Activated CD4-positive, alpha-beta T cell treated with anti-CD3 and anti-CD28 coated beads for 36 hours (primary cell): Measurements from ENCODE around the gene PHKA1. TPM values are rescaled to one million over a fixed set of nuclear protein-coding genes. Genes with fewer than 3 reads are reported as not detected.
"Not testable (repeated sequence)": the region's sequence is repeated elsewhere in the genome, so short reads cannot be mapped to it uniquely, and the experiment has no call there.

Source experiments
- ATAC-seq: fragments of 200-7000 bp; cut with Tn5 transposase; one replicate; pipeline ENCODE4 v1.10.0; 2021; ENCODE audit warnings: mild to moderate bottlenecking, moderate library complexity
- CTCF ChIA-PET: fragments of 350-600 bp; sonication (Branson Sonifier 250); formaldehyde crosslinking; loops from one replicate; lab custom pipeline; 2021; ENCODE audit warnings: antibody characterized with exemption; lab: Charles Lee
- POLR2A ChIA-PET: fragments of 350-600 bp; sonication (Branson Sonifier 250); formaldehyde crosslinking; loops from one replicate; lab custom pipeline; 2021; ENCODE audit warnings: antibody characterized with exemption, inconsistent platforms; lab: Charles Lee
- DNase-seq: peaks from one replicate; pipeline ENCODE4 v3.0.0-alpha.2; 2020
- H3K27ac Mint-ChIP-seq: one replicate; pipeline ENCODE4 v1.8.0; 2021; ENCODE audit warnings: mixed read lengths
- H3K27me3 Mint-ChIP-seq: one replicate; pipeline ENCODE4 v1.8.0; 2021; ENCODE audit warnings: mixed read lengths
- H3K36me3 Mint-ChIP-seq: one replicate; pipeline ENCODE4 v1.8.0; 2021; ENCODE audit warnings: low read depth, mixed read lengths
- H3K4me1 Mint-ChIP-seq: one replicate; pipeline ENCODE4 v1.8.0; 2021; ENCODE audit warnings: mixed read lengths
- H3K4me3 Mint-ChIP-seq: one replicate; pipeline ENCODE4 v1.8.0; 2021; ENCODE audit warnings: mild to moderate bottlenecking, moderate library complexity, mixed read lengths
- H3K9me3 Mint-ChIP-seq: one replicate; pipeline ENCODE4 v1.8.0; 2021; ENCODE audit warnings: low read depth, mixed read lengths
- intact Hi-C, 2 experiments: fragments of 100-400 bp; cut with DNase I in 1 of 2; cut with micrococcal nuclease in 1 of 2; formaldehyde crosslinking; loops; one replicate each; pipeline versions ENCODE4 v1.14.2 to v1.15.1; 2022 to 2024; cut with DNase I, micrococcal nuclease
- total RNA-seq, 2 experiments: library from RNA; stranded (reverse); gene quantifications; one replicate each; pipeline ENCODE4 v1.2.3, GENCODE V29; 2021

Gene PHKA1
- total RNA-seq = 1 to 10 TPM; 8.7 to 9.4 TPM

GRCh38 chrX:72713599-72714477 is at the start of gene PHKA1:
PHKA1 (minus strand) TSS chrX:72714306; CDS start chrX:72713880, 426 bp downstream.
- POLR2A ChIA-PET, H3K36me3 Mint-ChIP-seq, H3K9me3 Mint-ChIP-seq, H3K27me3 Mint-ChIP-seq, CTCF ChIA-PET: not testable (repeated sequence)
- peaks cover 13% of the 10 kb centered on the region for H3K4me1 Mint-ChIP-seq
- ATAC-seq (peak; percentile 85), DNase-seq (peak; percentile 80)
- intact Hi-C loops = loop anchor here (1.0 to 5.0 kb wide), 4 partner anchors 92 to 437 kb away; partner anchors contain the start of genes HDAC8 (in 2 of the 2) and RPS4X (in 1 of the 2)
- H3K27ac Mint-ChIP-seq = peak within 1 kb of the TSS; percentile 82
- peak within 1 kb of the TSS; percentile 74 for H3K4me3 Mint-ChIP-seq

GRCh38 chrX:72760454-72760853 is 46.3 kb upstream of the PHKA1 start:
- DNase-seq, H3K27ac Mint-ChIP-seq, intact Hi-C loops, H3K9me3 Mint-ChIP-seq, ATAC-seq, H3K4me3 Mint-ChIP-seq, H3K4me1 Mint-ChIP-seq, CTCF ChIA-PET, H3K36me3 Mint-ChIP-seq, H3K27me3 Mint-ChIP-seq, POLR2A ChIA-PET: not testable (repeated sequence)

GRCh38 chrX:72748545-72748944 is 34.4 kb upstream of the PHKA1 start:
- H3K4me3 Mint-ChIP-seq, CTCF ChIA-PET, H3K4me1 Mint-ChIP-seq, H3K27me3 Mint-ChIP-seq, H3K36me3 Mint-ChIP-seq, DNase-seq, POLR2A ChIA-PET, intact Hi-C loops, H3K27ac Mint-ChIP-seq, H3K9me3 Mint-ChIP-seq, ATAC-seq: not testable (repeated sequence)

GRCh38 chrX:72745546-72745945 is 31.4 kb upstream of the PHKA1 start:
- H3K36me3 Mint-ChIP-seq, ATAC-seq, CTCF ChIA-PET, intact Hi-C loops, H3K9me3 Mint-ChIP-seq, H3K4me1 Mint-ChIP-seq, H3K27ac Mint-ChIP-seq, H3K4me3 Mint-ChIP-seq, H3K27me3 Mint-ChIP-seq, POLR2A ChIA-PET, DNase-seq: not testable (repeated sequence)

GRCh38 chrX:72735561-72735960 is 21.5 kb upstream of the PHKA1 start:
- ATAC-seq (no peak), DNase-seq (no peak)
- H3K4me1 Mint-ChIP-seq = no peaks in the 10 kb centered on the region
- POLR2A ChIA-PET = no interaction called here
- no peaks in the 10 kb centered on the region for H3K36me3 Mint-ChIP-seq
- intact Hi-C loops = no loop called here
- H3K27me3 Mint-ChIP-seq = peaks cover 22% of the 10 kb centered on the region
- no peaks in the 10 kb centered on the region for H3K9me3 Mint-ChIP-seq
- no peak overlapping the region for H3K4me3 Mint-ChIP-seq
- CTCF ChIA-PET = no interaction called here
- H3K27ac Mint-ChIP-seq = no peak overlapping the region

GRCh38 chrX:72733636-72734035 is 19.5 kb upstream of the PHKA1 start:
- H3K36me3 Mint-ChIP-seq, CTCF ChIA-PET, ATAC-seq, DNase-seq, H3K4me1 Mint-ChIP-seq, POLR2A ChIA-PET, H3K4me3 Mint-ChIP-seq, H3K9me3 Mint-ChIP-seq, intact Hi-C loops, H3K27ac Mint-ChIP-seq: not testable (repeated sequence)
- peaks cover 24% of the 10 kb centered on the region for H3K27me3 Mint-ChIP-seq

GRCh38 chrX:72727846-72728245 is 13.7 kb upstream of the PHKA1 start:
- CTCF ChIA-PET = no interaction called here

GRCh38 chrX:72716766-72717165 is 2.7 kb upstream of the PHKA1 start:
- no peak overlapping the region for H3K27ac Mint-ChIP-seq
- CTCF ChIA-PET = no interaction called here

More at GRCh38 chrX:72727846-72728245, 13.7 kb upstream of the PHKA1 start:
- Mint-ChIP-seq H3K4me1 (no peaks in the 10 kb centered on the region), H3K36me3 (no peaks in the 10 kb centered on the region), H3K4me3 (no peak overlapping the region), H3K9me3 (no peaks in the 10 kb centered on the region), H3K27ac (no peak overlapping the region), H3K27me3 (peaks cover 13% of the 10 kb centered on the region)
- POLR2A ChIA-PET = no interaction called here
- no peak for ATAC-seq
- intact Hi-C loops = loop anchor here in 1 of 2 experiments (5.0 kb wide), 1 partner anchor 431 kb away; no protein-coding TSS in a partner anchor
- DNase-seq = no peak

GRCh38 chrX:72715546-72715945 is 1.4 kb upstream of the PHKA1 start:
- CTCF ChIA-PET = no interaction called here
- Mint-ChIP-seq H3K4me1 (peaks cover 10% of the 10 kb centered on the region), H3K9me3 (no peaks in the 10 kb centered on the region), H3K36me3 (peaks cover 1% of the 10 kb centered on the region), H3K27ac (no peak overlapping the region), H3K4me3 (no peak overlapping the region), H3K27me3 (peaks cover 3% of the 10 kb centered on the region)
- no peak for ATAC-seq
- POLR2A ChIA-PET = no interaction called here
- DNase-seq = no peak
- intact Hi-C loops = no loop called here

More at GRCh38 chrX:72716766-72717165, 2.7 kb upstream of the PHKA1 start:
- H3K4me1 Mint-ChIP-seq = peaks cover 10% of the 10 kb centered on the region
- H3K36me3 Mint-ChIP-seq = peaks cover 1% of the 10 kb centered on the region
- no peaks in the 10 kb centered on the region for H3K9me3 Mint-ChIP-seq
- POLR2A ChIA-PET = no interaction called here
- H3K27me3 Mint-ChIP-seq = peaks cover 3% of the 10 kb centered on the region
- intact Hi-C loops = no loop called here
- no peak for DNase-seq
- no peak overlapping the region for H3K4me3 Mint-ChIP-seq
- ATAC-seq = no peak

- POLR2A ChIA-PET = interaction anchor here (0.7 kb wide), 1 partner anchor 409 kb away, joined by 3 read pairs; no protein-coding TSS in a partner anchor
Observed at GRCh38 chrX:72714478-72714916, 391 bp upstream of the PHKA1 start.

GRCh38 chrX:72713130-72713529 is 976 bp downstream of the PHKA1 start:
- Mint-ChIP-seq H3K9me3 (no peaks in the 10 kb centered on the region), H3K27me3 (peaks cover 3% of the 10 kb centered on the region), H3K4me3 (peak overlapping the region; percentile 74), H3K27ac (peak overlapping the region; percentile 55), H3K36me3 (peaks cover 6% of the 10 kb centered on the region), H3K4me1 (peaks cover 13% of the 10 kb centered on the region)
- ChIA-PET POLR2A (interaction anchor here (0.7 kb wide), 1 partner anchor 1526 kb away, joined by 4 read pairs; no protein-coding TSS in a partner anchor), CTCF (no interaction called here)
- DNase-seq (no peak), ATAC-seq (peak; percentile 60)
- intact Hi-C loops = loop anchor here (5.0 kb wide), 3 partner anchors 91 to 436 kb away; partner anchors contain the start of genes HDAC8 (in 2 of the 2) and RPS4X (in 1 of the 2)

More at GRCh38 chrX:72714478-72714916, 391 bp upstream of the PHKA1 start:
- H3K27ac Mint-ChIP-seq = peak overlapping the region; percentile 82
- intact Hi-C loops = loop anchor here (1.0 to 5.0 kb wide), 4 partner anchors 92 to 437 kb away; partner anchors contain the start of genes HDAC8 (in 2 of the 2) and RPS4X (in 1 of the 2)
- H3K4me1 Mint-ChIP-seq = peaks cover 10% of the 10 kb centered on the region
- ATAC-seq (no peak), DNase-seq (peak; percentile 18)
- H3K9me3 Mint-ChIP-seq = no peaks in the 10 kb centered on the region
- H3K4me3 Mint-ChIP-seq = peak overlapping the region; percentile 74
- CTCF ChIA-PET = no interaction called here
- peaks cover 3% of the 10 kb centered on the region for H3K27me3 Mint-ChIP-seq
- peaks cover 1% of the 10 kb centered on the region for H3K36me3 Mint-ChIP-seq
